AG09309 (cell line): ENCODE data around the gene TMEM217.
"Not testable (repeated sequence)": the region's sequence is repeated elsewhere in the genome, so short reads cannot be mapped to it uniquely, and the experiment has no call there.

ENCODE experiments used
- DNase-seq: peaks from one replicate; pipeline ENCODE4 v3.0.0-alpha.2; 2010; ENCODE audit warnings: low read depth
- H3K4me3 ChIP-seq: 2 replicates; pipeline ENCODE4 v1.5.1; 2011; ENCODE audit warnings: mild to moderate bottlenecking, low read depth, low read length, moderate library complexity; ENCODE audit not compliant: control insufficient read depth
- TF ChIP-seq, protein P1 (sequence below): IDR thresholded peaks from 2 replicates; pipeline ENCODE4 v1.5.1; 2011; ENCODE audit warnings: mild to moderate bottlenecking, low read depth, low read length, inconsistent platforms; ENCODE audit not compliant: insufficient read depth, control insufficient read depth; ENCODE audit errors: missing control alignments

TMEM217 gene

DNA sequence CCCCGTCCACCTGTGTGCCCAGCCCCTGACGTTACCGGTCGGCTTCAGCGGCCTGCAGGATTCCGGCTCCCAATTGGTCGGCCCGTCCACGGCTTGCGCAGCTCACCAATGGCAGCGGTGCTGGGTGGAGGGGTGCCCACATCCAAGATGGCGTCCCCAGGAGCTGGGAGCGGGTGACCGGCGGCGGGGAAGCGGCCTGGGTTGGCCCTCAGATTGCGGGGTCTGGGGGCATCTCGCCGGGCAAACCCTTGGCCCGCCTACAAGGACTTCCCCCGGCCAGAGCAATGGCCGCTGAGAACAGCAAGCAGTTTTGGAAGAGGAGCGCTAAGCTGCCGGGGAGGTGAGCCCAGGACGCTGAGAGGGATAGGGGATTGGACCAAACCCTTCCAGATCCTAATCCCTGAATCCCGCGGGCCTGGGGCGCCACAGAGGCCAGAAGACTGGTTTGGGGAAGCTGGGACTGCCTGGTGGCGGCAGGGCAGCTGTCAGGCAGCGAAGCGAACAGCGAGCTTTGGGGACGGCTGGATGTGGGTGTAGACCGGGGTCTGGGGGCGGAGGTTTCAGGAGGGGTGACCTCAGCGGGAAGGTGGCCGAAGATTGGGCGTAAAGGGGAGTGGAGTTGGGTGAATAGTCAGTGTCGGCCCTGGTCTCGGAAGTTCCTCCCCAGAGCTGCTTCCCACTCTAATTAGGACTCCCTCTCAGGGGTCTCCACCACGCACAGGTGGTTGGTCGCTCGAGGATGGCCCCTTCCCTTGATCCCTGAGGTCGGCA is at the start of gene TMEM217, which contains the start of gene TBC1D22B:
TSS of gene TMEM217 (minus strand) at position 511 of the 771 bp plus-strand sequence. CDS start 39,114 bp downstream, outside the sequence.
TSS of gene TBC1D22B (plus strand) at position 139 of the 771 bp plus-strand sequence. CDS start at position 285, 146 bp downstream.
- DNase-seq, result peak; percentile 69
- TF ChIP-seq, protein P1, sequence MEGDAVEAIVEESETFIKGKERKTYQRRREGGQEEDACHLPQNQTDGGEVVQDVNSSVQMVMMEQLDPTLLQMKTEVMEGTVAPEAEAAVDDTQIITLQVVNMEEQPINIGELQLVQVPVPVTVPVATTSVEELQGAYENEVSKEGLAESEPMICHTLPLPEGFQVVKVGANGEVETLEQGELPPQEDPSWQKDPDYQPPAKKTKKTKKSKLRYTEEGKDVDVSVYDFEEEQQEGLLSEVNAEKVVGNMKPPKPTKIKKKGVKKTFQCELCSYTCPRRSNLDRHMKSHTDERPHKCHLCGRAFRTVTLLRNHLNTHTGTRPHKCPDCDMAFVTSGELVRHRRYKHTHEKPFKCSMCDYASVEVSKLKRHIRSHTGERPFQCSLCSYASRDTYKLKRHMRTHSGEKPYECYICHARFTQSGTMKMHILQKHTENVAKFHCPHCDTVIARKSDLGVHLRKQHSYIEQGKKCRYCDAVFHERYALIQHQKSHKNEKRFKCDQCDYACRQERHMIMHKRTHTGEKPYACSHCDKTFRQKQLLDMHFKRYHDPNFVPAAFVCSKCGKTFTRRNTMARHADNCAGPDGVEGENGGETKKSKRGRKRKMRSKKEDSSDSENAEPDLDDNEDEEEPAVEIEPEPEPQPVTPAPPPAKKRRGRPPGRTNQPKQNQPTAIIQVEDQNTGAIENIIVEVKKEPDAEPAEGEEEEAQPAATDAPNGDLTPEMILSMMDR, result no peak
- H3K4me3 ChIP-seq, result peak within 1 kb of the TSS; percentile 100

DNA sequence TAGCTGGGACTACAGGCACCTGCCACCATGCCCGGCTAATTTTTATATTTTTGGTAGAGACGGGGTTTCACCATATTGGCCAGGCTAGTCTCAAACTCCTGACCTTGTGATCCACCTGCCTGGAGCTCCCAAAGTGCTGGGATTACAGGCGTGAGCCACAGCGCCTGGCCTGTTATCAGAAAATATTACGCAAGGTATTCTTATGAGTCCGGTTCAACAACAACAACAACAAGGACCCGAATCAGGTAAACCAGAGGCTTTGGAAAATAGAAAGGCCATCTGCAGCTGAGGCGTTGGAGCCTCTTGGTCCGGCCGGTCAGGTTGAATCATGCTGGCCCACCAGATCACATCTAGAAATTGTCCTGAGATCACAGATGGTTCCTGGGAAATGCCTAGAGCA is 49.5 kb upstream of the TMEM217 start:
- DNase-seq, H3K4me3 ChIP-seq: not testable (repeated sequence)

DNA sequence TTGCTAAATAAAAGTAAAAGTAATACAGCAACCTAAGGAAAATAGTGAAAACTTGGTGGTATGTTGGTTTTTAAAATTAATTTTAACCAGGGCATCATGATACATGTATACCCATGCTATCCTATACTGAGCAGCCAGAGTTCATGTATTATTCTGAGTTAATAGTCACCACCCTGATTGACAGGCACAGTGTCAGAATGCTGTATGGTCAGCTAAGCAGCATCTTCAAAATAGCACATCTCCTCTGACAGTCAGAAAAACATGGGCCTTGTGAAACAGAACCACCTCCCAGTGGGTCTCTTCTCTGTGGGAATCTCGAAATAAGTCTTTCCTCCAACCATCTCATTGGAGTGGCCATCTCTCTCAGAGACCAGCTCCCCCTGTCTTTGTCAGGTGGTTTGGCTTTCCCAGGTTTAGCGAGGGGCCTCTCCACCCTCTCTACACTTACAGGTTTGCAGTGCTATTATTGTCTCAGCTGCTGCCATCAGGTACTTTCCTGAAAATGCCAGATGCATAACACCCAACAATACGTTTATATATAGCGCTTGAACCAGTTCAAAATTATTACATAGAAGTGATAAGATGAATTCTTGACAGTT is 48.8 kb upstream of the TMEM217 start:
- TF ChIP-seq, protein P1, result no peak
- no peak for DNase-seq
- no peak overlapping the region for H3K4me3 ChIP-seq

DNA sequence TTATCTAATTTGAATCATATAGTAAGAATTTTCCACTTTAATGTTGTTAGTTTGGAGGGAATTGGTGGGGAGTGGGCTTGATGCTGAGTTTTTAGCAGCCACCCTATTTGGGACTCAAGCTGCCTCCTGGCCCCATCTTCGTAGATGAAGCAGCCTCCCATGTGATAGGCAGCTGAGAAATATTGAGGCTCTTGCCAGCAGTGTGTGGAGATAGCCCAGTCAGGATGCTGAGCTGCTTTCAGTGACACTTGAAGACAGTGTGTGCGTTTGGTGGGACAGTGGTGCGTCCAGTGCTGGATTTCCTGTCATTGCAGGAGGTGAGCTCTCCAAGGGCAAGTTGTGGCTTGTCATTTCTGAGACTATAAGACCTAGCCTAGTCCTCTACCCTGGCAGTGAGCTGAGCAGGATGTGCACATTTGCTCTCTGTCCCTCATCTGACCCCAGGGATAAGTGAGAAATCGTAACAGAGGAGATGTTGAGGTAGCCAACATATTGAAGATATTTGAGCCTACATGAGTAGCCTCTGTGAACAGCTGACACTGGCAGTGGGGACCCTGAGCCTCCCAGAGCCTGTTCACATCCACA is 48.0 kb upstream of the TMEM217 start:
- H3K4me3 ChIP-seq, result no peak overlapping the region
- TF ChIP-seq, protein P1, result no peak
- DNase-seq, result no peak

DNA sequence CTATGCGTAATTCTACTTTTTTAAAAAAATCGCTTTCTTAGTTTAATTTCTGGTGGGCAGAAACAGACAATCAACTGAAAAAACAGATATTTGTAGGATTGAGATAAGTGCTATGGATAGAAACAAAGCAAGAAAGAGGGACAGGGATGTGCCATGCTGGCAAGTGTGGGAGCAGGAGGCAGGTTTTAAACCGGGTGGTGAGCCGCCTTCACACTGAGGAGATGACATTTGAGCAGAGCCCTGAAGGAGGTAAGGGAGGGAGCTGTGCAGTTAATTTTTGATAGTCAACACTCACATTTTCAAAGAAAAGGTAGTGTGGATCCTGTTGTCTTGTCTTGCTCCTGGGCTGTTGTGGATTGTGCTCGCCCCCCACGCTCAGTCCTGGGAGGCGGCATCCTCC is 46.8 kb upstream of the TMEM217 start:
- no peak overlapping the region for H3K4me3 ChIP-seq
- TF ChIP-seq, protein P1, result no peak
- DNase-seq, result no peak

DNA sequence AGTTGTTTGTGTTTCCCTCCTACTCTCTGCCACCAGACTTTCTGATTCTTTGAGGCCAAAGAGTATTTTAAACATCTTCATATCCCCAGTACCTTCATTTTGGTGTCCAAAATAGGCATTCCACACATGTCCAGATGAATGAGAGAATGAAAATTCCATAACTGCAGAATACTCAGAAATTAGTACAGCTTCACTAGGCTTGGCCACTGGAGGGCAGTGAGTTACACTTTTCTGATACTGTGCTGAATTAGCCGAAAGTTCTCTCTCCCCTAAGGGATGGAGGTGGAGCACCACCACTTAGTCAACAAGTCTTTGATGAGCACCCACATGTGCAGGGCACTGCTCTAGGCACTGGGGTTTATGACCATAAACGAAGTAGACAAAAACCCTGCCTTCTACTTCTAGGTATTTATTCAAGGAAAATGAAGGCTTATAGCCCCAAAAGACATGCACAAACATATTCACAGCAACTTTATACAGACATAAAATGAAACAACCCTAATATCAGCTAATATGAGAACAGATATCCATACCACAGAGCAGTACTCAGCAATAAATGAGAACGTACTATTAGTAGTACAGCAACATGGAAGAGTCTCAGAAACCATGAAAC is 46.1 kb upstream of the TMEM217 start:
- DNase-seq, result no peak
- TF ChIP-seq, protein P1, result peak; percentile 68
- no peak overlapping the region for H3K4me3 ChIP-seq
